Kidney (tissue), 14 donors: ENCODE results near the gene ACOT8. TPM values are rescaled to one million over a fixed set of nuclear protein-coding genes. Genes with fewer than 3 reads are reported as not detected.
A peak's percentile ranks its signal among the peaks of the same experiment; 100 is the strongest.

Experiments used
- DNase-seq, 5 donors: peaks; one replicate each; pipeline ENCODE4 v3.0.0-alpha.2; 2013 to 2020
- FAIRE-seq: peaks from 2 replicates; lab custom pipeline; 2012; peaks lifted over from hg19 to GRCh38; lab: Jason Lieb, UNC
- H3K27ac ChIP-seq, 2 donors: one replicate each; pipeline ENCODE4 v1.7.0; 2013; ENCODE audit warnings: low read depth in 2 of 2, low read length in 2 of 2, inconsistent platforms in 1 of 2
- H3K27me3 ChIP-seq: one replicate; pipeline ENCODE4 v1.7.1; 2013; ENCODE audit warnings: low read length, inconsistent platforms; ENCODE audit not compliant: control insufficient read depth, insufficient read depth
- H3K36me3 ChIP-seq, 3 donors: one replicate each; pipeline versions ENCODE4 v1.7.0 to v1.7.1; 2013; ENCODE audit warnings: low read length in 3 of 3, control low read depth in 1 of 3, inconsistent platforms in 1 of 3; ENCODE audit not compliant: insufficient read depth in 3 of 3, control insufficient read depth in 2 of 3
- H3K4me1 ChIP-seq, 3 donors: one replicate each; pipeline versions ENCODE4 v1.7.0 to v1.7.1; 2013; ENCODE audit warnings: low read length in 3 of 3, inconsistent platforms in 1 of 3, low read depth in 1 of 3; ENCODE audit not compliant: control insufficient read depth in 2 of 3, insufficient read depth in 2 of 3
- H3K4me3 ChIP-seq, 3 donors: one replicate each; pipeline versions ENCODE4 v1.7.0 to v1.8.1; 2013; ENCODE audit warnings: low read length in 3 of 3, control low read depth in 1 of 3, inconsistent platforms in 1 of 3
- H3K9ac ChIP-seq, 3 donors: one replicate each; pipeline versions ENCODE4 v1.7.0 to v1.7.1; 2013; ENCODE audit warnings: low read length in 3 of 3, control low read depth in 1 of 3, inconsistent platforms in 1 of 3
- H3K9me3 ChIP-seq, 3 donors: one replicate each; pipeline versions ENCODE4 v1.7.0 to v1.7.1; 2013; ENCODE audit warnings: low read length in 3 of 3, control low read depth in 1 of 3, inconsistent platforms in 1 of 3; ENCODE audit not compliant: control insufficient read depth in 2 of 3, insufficient read depth in 1 of 3
- intact Hi-C: fragments of 100-400 bp; cut with DNase I; formaldehyde crosslinking; loops from one replicate; pipeline ENCODE4 v1.11.1; 2022
- polyA plus RNA-seq: library from polyadenylated mRNA; stranded (reverse); fragments of 350-450 nt; fragmentation: Illumina TruSeq; extraction: RNeasy Lipid Tissue Mini Kit (QIAGEN cat#74804); gene quantifications from one replicate; pipeline ENCODE4 v1.2.3, GENCODE V29; 2014; ENCODE audit warnings: low read depth, low replicate concordance; ENCODE audit not compliant: insufficient read depth
- total RNA-seq: library from RNA; stranded (reverse); fragmentation: NEBNext Ultra II Directional; extraction: Animal tissue kit (Norgen Biotek cat#: 25700); gene quantifications from one replicate; pipeline ENCODE4 v1.2.1, GENCODE V29; 2021
- TF ChIP-seq, protein P1 (sequence below): IDR thresholded peaks from 3 replicates; pipeline ENCODE4 v1.5.1; 2012; ENCODE audit warnings: mild to moderate bottlenecking, moderate library complexity, borderline replicate concordance; ENCODE audit not compliant: insufficient read depth; ENCODE audit errors: extremely low read depth
- donor health status: control.
- donor health status: control.
- donor health status: control.
- donor health status: control.
- donor health status: control.
- donor health status: DM: yes; HTN: yes; CAD: no.
- donor health status: Normal renal cell carcinoma (clear cell type).

ACOT8 gene
- total and polyA plus RNA-seq, 2 donors from 2014 or later = 22.1 to 71.0 TPM

DNA sequence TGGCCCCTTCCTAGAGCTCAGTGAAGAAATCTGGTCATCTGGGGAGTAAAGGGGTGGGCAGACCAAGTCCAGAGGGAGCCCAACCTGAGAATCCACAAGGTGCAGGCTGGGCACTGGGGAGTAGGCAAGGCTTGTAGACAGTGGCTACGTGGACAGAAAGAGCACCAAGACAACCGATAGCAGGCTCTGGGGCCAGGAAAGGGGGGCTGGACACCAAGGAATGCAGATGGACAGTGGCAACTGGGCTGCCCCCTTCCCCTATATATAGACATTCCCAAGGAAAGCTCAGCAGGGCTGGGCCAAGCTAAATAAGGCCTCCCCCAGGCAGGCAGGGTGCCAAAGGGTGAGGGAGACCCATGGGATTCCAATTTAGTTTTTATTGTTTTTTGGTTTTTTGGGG lies 28.6 kb downstream of the ACOT8 start:
- DNase-seq (peak in 3 of 5 donors; percentile 53 to 65 (median 60)), FAIRE-seq (no peak)
- H3K4me1 ChIP-seq = peaks cover 0 to 12% (median 4%) of the 10 kb centered on the region in 3 donors
- no peaks in the 10 kb centered on the region for H3K36me3 ChIP-seq
- intact Hi-C loops = loop anchor here (10.0 kb wide), 1 partner anchor 136 kb away; no protein-coding TSS in a partner anchor
- H3K9me3 ChIP-seq = no peaks in the 10 kb centered on the region
- TF ChIP-seq, protein P1, sequence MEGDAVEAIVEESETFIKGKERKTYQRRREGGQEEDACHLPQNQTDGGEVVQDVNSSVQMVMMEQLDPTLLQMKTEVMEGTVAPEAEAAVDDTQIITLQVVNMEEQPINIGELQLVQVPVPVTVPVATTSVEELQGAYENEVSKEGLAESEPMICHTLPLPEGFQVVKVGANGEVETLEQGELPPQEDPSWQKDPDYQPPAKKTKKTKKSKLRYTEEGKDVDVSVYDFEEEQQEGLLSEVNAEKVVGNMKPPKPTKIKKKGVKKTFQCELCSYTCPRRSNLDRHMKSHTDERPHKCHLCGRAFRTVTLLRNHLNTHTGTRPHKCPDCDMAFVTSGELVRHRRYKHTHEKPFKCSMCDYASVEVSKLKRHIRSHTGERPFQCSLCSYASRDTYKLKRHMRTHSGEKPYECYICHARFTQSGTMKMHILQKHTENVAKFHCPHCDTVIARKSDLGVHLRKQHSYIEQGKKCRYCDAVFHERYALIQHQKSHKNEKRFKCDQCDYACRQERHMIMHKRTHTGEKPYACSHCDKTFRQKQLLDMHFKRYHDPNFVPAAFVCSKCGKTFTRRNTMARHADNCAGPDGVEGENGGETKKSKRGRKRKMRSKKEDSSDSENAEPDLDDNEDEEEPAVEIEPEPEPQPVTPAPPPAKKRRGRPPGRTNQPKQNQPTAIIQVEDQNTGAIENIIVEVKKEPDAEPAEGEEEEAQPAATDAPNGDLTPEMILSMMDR = no peak
- H3K27me3 ChIP-seq = peaks cover 4% of the 10 kb centered on the region
- H3K9ac ChIP-seq = no peak overlapping the region
- H3K4me3 ChIP-seq = no peak overlapping the region
- no peak overlapping the region for H3K27ac ChIP-seq

DNA sequence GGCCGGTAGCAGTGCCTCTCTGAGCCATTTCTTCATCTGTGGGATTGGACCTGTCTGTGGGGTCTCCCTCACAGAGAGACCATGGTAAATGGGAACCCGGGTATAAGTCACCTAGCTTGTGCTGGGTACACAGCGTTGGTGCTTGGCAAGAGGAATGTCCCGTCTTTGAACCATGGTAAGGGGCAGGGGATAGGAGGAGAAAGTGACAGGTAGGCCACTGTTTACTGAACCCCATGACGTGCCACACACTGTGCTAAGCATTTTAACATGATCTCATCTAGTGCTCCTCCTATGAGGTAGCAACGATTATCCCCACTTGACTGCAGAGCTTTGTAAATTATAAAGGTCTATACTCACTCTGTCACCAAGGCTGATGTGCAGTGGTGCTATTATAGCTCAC lies 29.5 kb downstream of the ACOT8 start:
- TF ChIP-seq, protein P1 = no peak
- FAIRE-seq (no peak), DNase-seq (no peak)
- no peak overlapping the region for H3K9ac ChIP-seq
- intact Hi-C loops = loop anchor here (10.0 kb wide), 1 partner anchor 137 kb away; no protein-coding TSS in a partner anchor
- peaks cover 8% of the 10 kb centered on the region for H3K27me3 ChIP-seq
- H3K4me3 ChIP-seq = no peak overlapping the region
- H3K4me1 ChIP-seq = peaks cover 0 to 10% (median 0%) of the 10 kb centered on the region in 3 donors
- H3K9me3 ChIP-seq = no peaks in the 10 kb centered on the region
- no peak overlapping the region for H3K27ac ChIP-seq
- H3K36me3 ChIP-seq = no peaks in the 10 kb centered on the region

DNA sequence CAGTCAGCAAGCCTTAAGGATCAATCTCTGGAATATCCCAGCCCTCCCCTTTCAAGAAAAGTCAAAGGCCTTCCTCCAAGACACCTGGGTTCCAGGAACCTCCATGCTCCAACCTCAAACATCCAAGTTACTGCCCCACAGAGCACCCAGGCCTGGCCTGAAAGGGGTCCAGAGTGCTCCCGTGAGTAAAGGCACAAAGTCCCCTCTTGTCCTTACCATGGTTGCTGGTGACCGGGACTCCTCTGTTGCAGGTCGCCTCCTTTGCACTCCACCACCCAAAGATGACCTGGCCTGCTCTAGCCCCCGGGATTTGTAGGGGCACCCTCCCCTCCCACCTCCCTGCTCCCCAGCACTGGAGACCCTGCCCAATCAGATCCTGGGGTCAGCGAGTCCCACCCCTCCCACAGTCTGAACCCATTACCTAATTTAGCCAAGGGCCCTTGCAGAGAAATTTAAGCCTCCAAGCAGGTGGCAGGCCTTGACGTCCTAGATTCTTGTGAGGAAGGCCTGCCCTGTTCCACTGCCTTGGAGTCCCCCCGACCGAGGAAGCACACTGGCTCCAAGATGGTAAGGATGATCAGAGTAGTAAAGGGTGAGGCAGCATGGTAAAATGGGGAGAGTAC lies 30.1 kb downstream of the ACOT8 start, which contains the start of gene TNNC2:
TNNC2 (minus strand) TSS at position 283 of the 623 bp plus-strand sequence; CDS start at position 219, 64 bp downstream.
- Histone ChIP-seq H3K36me3 (no peaks in the 10 kb centered on the region), H3K9ac (no peak within 1 kb of the TSS), H3K27ac (peak within 1 kb of the TSS in 1 of 2 donors; percentile 28), H3K4me3 (no peak within 1 kb of the TSS), H3K9me3 (no peaks in the 10 kb centered on the region), H3K27me3 (peaks cover 8% of the 10 kb centered on the region), H3K4me1 (peaks cover 0 to 11% (median 0%) of the 10 kb centered on the region in 3 donors)
- no peak for FAIRE-seq
- TF ChIP-seq, protein P1 = no peak
- intact Hi-C loops = loop anchor here (10.0 kb wide), 1 partner anchor 138 kb away; no protein-coding TSS in a partner anchor
- DNase-seq = no peak
